H1 (cell line): ENCODE measurements around the gene BRSK2. TPM values are rescaled to one million over a fixed set of nuclear protein-coding genes. Genes with fewer than 3 reads are reported as not detected.

ENCODE experiments used
- polyA plus RNA-seq, 7 experiments: library from polyadenylated mRNA; depleted of rRNA in 3 of 7; stranded (reverse) in 5 of 7; unstranded in 2 of 7; fragments of >200 nt in 5 of 7; fragments of 200-250 nt in 2 of 7; gene quantifications; 1 replicate in 5 of 7; 2 replicates in 1 of 7; 4 replicates in 1 of 7; pipeline versions ENCODE4 v1.2.1 to v1.2.3, GENCODE V29; 2011 to 2013; ENCODE audit warnings: missing spikeins in 2 of 7, mixed read lengths in 2 of 7
- total RNA-seq: library from RNA; stranded (reverse); fragmentation: NEBNext Ultra II Directional; extraction: Animal tissue kit (Norgen Biotek cat#: 25700); gene quantifications from 2 replicates; pipeline ENCODE4 v1.2.1, GENCODE V29; 2021

The BRSK2 gene
- total and polyA plus RNA-seq, 2 of the 8 experiments (the other 6 are each of a cell fraction or from before 2014, with no cell fraction given): 17.3 to 27.1 TPM

Other genes starting within 250 kb of the BRSK2 start
- not detected in 2 replicates for gene MUC5AC, start 232.0 kb upstream of the BRSK2 start, total RNA-seq
- not detected in 2 replicates for gene MUC5AC, start 232.0 kb upstream of the BRSK2 start, polyA plus RNA-seq (2011; rRNA removed)
- gene MUC5B, start 166.9 kb upstream of the BRSK2 start, total RNA-seq: 0.02 and 0.31 TPM in 2 replicates
- 0.03 and 0.44 TPM in 2 replicates for gene MUC5B, start 166.9 kb upstream of the BRSK2 start, polyA plus RNA-seq (2011; rRNA removed)
- gene TOLLIP, start 80.3 kb upstream of the BRSK2 start, total RNA-seq: 23.7 and 28.1 TPM in 2 replicates
- 34.7 and 43.8 TPM in 2 replicates for gene TOLLIP, start 80.3 kb upstream of the BRSK2 start, polyA plus RNA-seq (2011; rRNA removed)
- gene MOB2, start 96.8 kb downstream of the BRSK2 start, total RNA-seq: 18.3 and 18.6 TPM in 2 replicates
- 28.2 and 28.5 TPM in 2 replicates for gene MOB2, start 96.8 kb downstream of the BRSK2 start, polyA plus RNA-seq (2011; rRNA removed)
- gene DUSP8, start 182.3 kb downstream of the BRSK2 start, total RNA-seq: 2.1 and 2.8 TPM in 2 replicates
- 3.6 and 4.1 TPM in 2 replicates for gene DUSP8, start 182.3 kb downstream of the BRSK2 start, polyA plus RNA-seq (2011; rRNA removed)
- not detected in 2 replicates for gene KRTAP5-1, start 195.3 kb downstream of the BRSK2 start, total RNA-seq
- gene KRTAP5-1, start 195.3 kb downstream of the BRSK2 start, polyA plus RNA-seq (2011; rRNA removed): not detected in 2 replicates
- not detected in 2 replicates for gene KRTAP5-2, start 208.4 kb downstream of the BRSK2 start, total RNA-seq
- not detected in 2 replicates for gene KRTAP5-2, start 208.4 kb downstream of the BRSK2 start, polyA plus RNA-seq (2011; rRNA removed)
- gene KRTAP5-3, start 218.5 kb downstream of the BRSK2 start, total RNA-seq: not detected in 2 replicates
- gene KRTAP5-3, start 218.5 kb downstream of the BRSK2 start, polyA plus RNA-seq (2011; rRNA removed): not detected in 2 replicates
- not detected in 2 replicates for gene KRTAP5-4, start 232.2 kb downstream of the BRSK2 start, total RNA-seq
- gene KRTAP5-4, start 232.2 kb downstream of the BRSK2 start, polyA plus RNA-seq (2011; rRNA removed): not detected in 2 replicates
- not detected in 2 replicates for gene KRTAP5-5, start 239.8 kb downstream of the BRSK2 start, total RNA-seq
- gene KRTAP5-5, start 239.8 kb downstream of the BRSK2 start, polyA plus RNA-seq (2011; rRNA removed): 0.09 TPM in 1 of 2 replicates, not detected in the other